ENCODE results near the gene HOXA13. TPM values are rescaled to one million over a fixed set of nuclear protein-coding genes. Genes with fewer than 3 reads are reported as not detected.
A peak's percentile ranks its signal among the peaks of the same experiment; 100 is the strongest.

Gene HOXA13
- total RNA-seq, 4 donors from 2014 or later, result 0.12 TPM; not detected in 3

DNA sequence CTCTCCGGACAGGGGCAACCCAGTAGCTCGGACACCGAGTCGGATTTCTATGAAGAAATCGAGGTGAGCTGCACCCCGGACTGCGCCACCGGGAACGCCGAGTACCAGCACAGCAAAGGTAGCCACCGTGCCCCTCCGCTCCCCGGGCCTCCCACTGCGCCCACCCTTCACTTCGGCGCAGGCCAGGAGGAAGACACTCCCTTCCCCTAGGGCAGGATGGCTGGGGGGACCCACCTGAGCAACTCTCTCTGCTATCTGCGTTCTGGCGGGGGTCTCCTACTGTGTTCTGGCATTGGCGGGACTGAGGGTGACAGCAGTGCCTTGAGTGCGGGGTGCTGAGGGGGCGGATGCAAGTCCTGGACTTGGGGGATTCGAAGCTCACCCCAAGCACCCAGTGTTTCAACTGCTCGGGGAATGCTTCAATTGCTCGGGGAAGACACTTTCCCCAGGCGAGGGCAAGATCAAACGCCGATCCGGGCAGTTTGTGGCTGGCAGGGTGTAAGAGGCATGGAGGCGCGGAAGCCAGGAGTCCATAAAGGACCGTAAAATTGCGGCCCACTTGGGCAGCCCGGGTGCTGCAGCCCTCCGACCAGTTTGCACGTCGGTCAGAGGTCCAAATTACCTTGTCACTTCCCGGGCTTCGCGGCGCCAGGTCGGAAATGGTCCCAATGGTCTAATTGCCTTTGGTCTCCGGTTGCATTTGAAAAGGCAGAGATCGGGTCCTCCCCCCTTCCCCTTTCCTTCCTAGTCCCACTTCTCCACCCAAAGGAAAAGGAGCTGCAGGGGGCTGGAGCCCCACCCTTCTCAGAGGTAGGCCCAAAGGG is 43.7 kb upstream of the HOXA13 start:
- Histone ChIP-seq H3K4me3 (peak overlapping the region in 1 of 2 donors; percentile 27), H3K9me3 (no peaks in the 10 kb centered on the region), H3K27me3 (peaks cover 100% of the 10 kb centered on the region)

DNA sequence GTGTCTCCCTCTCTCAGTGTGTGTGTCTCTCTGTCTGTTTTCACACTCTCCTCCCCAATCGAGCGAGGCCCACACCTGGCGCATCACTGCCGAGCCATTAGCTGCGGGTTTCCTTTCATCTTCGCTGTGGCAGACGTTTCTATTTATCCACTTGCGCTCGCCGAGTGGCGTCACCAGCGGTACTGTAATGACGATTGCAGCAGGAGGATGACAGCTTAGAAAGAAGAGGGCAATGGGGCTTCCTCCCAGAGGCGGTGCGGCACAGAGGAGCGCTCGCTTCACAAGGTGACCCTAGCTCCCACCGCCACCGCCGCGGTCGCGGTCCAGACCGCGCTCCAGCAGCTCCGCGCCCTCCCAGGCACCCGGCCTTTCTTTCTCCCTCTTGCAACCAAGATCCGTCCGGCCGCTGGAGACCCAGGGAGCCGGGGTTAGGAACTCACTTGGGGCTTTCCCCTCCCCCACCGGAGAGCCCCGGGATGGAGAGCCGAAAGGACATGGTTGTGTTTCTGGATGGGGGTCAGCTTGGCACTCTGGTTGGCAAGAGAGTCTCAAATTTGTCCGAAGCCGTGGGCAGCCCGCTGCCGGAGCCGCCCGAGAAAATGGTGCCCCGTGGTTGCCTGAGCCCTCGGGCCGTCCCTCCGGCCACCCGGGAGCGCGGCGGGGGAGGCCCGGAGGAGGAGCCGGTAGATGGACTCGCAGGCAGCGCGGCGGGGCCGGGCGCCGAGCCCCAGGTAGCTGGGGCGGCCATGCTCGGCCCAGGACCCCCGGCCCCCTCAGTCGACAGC is 42.9 kb upstream of the HOXA13 start, which contains the start of gene EVX1:
Gene EVX1, plus strand, starts transcription at position 248 of the 785 bp plus-strand sequence. Its CDS starts 229 bp downstream, at position 477.
- WGBS, 2 donors (ENCODE audit: low coverage in 1 of 2), result 0 to 1% methylated on average over 3 to 12 of the region's 62 CpGs
- H3K27me3 ChIP-seq, result peaks cover 100% of the 10 kb centered on the region

More for the DNA sequence above, 43.7 kb upstream of the HOXA13 start:
- Histone ChIP-seq H3K36me3 (no peaks in the 10 kb centered on the region), H3K27ac (no peak overlapping the region), H3K4me1 (peaks cover 0 to 59% (median 34%) of the 10 kb centered on the region in 3 donors)
- no peak for ATAC-seq
- no CpG with 5 or more reads among the region's 43 CpGs for WGBS, 2 donors (ENCODE audit: low coverage in 1 of 2)
- no peak for TF ChIP-seq POLR2A (IDR thresholded peaks at IDR 0.05)
- TF ChIP-seq EP300 (IDR thresholded peaks at IDR 0.05), result no peak
- TF ChIP-seq POLR2AphosphoS5 (IDR thresholded peaks at IDR 0.05), result no peak
- TF ChIP-seq, protein P1, sequence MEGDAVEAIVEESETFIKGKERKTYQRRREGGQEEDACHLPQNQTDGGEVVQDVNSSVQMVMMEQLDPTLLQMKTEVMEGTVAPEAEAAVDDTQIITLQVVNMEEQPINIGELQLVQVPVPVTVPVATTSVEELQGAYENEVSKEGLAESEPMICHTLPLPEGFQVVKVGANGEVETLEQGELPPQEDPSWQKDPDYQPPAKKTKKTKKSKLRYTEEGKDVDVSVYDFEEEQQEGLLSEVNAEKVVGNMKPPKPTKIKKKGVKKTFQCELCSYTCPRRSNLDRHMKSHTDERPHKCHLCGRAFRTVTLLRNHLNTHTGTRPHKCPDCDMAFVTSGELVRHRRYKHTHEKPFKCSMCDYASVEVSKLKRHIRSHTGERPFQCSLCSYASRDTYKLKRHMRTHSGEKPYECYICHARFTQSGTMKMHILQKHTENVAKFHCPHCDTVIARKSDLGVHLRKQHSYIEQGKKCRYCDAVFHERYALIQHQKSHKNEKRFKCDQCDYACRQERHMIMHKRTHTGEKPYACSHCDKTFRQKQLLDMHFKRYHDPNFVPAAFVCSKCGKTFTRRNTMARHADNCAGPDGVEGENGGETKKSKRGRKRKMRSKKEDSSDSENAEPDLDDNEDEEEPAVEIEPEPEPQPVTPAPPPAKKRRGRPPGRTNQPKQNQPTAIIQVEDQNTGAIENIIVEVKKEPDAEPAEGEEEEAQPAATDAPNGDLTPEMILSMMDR (IDR thresholded peaks at IDR 0.05), result no peak

DNA sequence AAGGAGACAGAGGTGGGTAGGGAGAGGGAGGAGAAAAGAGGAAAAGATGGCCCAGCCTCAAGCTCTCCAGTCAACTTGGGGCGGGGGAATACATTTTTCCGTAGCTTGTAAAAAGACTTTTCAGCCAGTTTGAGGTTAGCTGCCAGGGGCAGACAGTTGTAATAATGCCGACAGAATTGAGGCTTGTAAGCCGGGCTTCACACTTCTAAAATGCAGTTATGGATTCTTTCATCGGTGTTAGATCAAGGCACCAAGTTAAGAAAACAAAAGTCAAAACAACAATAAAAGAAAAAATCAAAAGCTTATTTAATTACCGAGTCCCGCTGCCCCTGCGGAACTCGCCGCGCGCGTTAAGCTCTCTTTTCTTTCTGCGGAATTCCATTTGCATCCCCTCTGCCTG is 42.3 kb upstream of the HOXA13 start:
- H3K4me1 ChIP-seq, result peaks cover 0 to 59% (median 34%) of the 10 kb centered on the region in 3 donors

More for the DNA sequence above, 42.9 kb upstream of the HOXA13 start, which contains the start of gene EVX1:
- H3K36me3 ChIP-seq, result no peaks in the 10 kb centered on the region
- H3K4me3 ChIP-seq, result peak within 1 kb of the TSS in 1 of 2 donors; percentile 27
- no peak within 1 kb of the TSS for H3K27ac ChIP-seq
- ATAC-seq, result no peak
- no peaks in the 10 kb centered on the region for H3K9me3 ChIP-seq
- no peak for TF ChIP-seq EP300 (IDR thresholded peaks at IDR 0.05)
- no peak for TF ChIP-seq POLR2AphosphoS5 (IDR thresholded peaks at IDR 0.05)
- no peak for TF ChIP-seq POLR2A (IDR thresholded peaks at IDR 0.05)
- TF ChIP-seq, protein P1 (IDR thresholded peaks at IDR 0.05), result no peak
- peaks cover 0 to 59% (median 34%) of the 10 kb centered on the region in 3 donors for H3K4me1 ChIP-seq

DNA sequence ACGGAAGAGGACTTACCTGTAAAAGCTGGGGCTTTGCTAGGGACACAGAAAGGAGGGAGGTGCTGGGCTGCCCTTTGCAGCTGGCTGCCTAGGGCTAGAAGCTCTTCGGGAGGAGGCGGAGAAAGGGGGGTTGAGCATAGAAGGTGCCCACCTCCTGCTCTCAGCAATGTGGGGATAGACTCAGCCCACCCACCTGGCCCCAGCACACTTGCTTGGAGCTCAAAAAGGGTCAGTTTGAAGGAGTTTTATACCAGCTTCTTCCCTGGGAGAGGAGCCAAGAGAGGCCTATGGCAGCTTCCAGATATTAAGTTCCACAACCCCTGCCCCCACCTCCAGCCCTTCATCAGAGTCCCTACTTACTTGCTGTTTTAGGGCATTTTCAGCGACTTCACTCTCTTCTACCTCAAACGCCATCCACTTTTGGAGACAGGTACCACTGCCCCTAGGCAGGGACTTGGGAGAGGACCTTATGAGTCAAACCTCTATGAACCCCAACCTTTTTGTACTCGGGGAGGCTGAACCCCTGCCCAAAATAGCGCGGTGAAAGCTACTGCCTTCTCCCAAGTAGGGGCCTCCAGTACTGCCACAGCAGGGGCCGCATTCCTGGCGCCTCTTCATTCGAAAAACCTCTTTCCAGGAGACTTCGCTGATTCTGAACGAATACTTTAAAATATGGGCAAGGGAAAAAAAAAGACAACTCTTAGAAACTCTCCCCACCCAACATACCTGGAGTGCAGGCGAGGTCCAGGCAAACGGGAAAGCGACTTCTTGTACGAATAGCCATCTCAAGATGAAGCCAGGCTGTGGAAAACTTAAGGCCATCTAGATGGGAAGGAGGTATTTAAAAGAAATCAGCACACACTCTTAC is 41.5 kb upstream of the HOXA13 start:
- no peaks in the 10 kb centered on the region for H3K36me3 ChIP-seq
- H3K27ac ChIP-seq, result no peak overlapping the region
- peaks cover 0 to 58% (median 34%) of the 10 kb centered on the region in 3 donors for H3K4me1 ChIP-seq
- peaks cover 100% of the 10 kb centered on the region for H3K27me3 ChIP-seq
- no peak for TF ChIP-seq EP300 (IDR thresholded peaks at IDR 0.05)
- no peak for TF ChIP-seq POLR2AphosphoS5 (IDR thresholded peaks at IDR 0.05)
- TF ChIP-seq, protein P1 (IDR thresholded peaks at IDR 0.05), result no peak
- 8 to 26% methylated on average over 6 to 14 of the region's 17 CpGs for WGBS, 2 donors (ENCODE audit: low coverage in 1 of 2)
- no peak for ATAC-seq
- no peak overlapping the region for H3K4me3 ChIP-seq
- no peaks in the 10 kb centered on the region for H3K9me3 ChIP-seq

More for the DNA sequence above, 42.3 kb upstream of the HOXA13 start:
- WGBS, 2 donors (ENCODE audit: low coverage in 1 of 2), result 12% methylated on average over 9 to 14 of the region's 14 CpGs
- H3K27me3 ChIP-seq, result peaks cover 100% of the 10 kb centered on the region
- no peak for ATAC-seq
- no peak overlapping the region for H3K27ac ChIP-seq
- no peaks in the 10 kb centered on the region for H3K36me3 ChIP-seq
- peak overlapping the region in 1 of 2 donors; percentile 27 for H3K4me3 ChIP-seq
- TF ChIP-seq POLR2A (IDR thresholded peaks at IDR 0.05) (no peak), EP300 (IDR thresholded peaks at IDR 0.05) (no peak), POLR2AphosphoS5 (IDR thresholded peaks at IDR 0.05) (no peak)
- TF ChIP-seq, protein P1 (IDR thresholded peaks at IDR 0.05), result no peak
- H3K9me3 ChIP-seq, result no peaks in the 10 kb centered on the region
